GM10847 (cell line): ENCODE results near the gene SYNE1.

Source experiments
- POLR2A ChIP-seq: IDR thresholded peaks from 2 replicates; pipeline ENCODE4 v1.6.1; 2011; ENCODE audit not compliant: insufficient read length; ENCODE audit errors: extremely low read depth

SYNE1 gene

GRCh38 chr6:152099446-152100182 is 537.5 kb downstream of the SYNE1 start:
- TF ChIP-seq POLR2A: no peak

GRCh38 chr6:152098683-152099082 is 538.5 kb downstream of the SYNE1 start:
- no peak for TF ChIP-seq POLR2A

- no peak for TF ChIP-seq POLR2A
Observed at GRCh38 chr6:152096863-152097496, 540.2 kb downstream of the SYNE1 start.

GRCh38 chr6:152094992-152095592 is 542.1 kb downstream of the SYNE1 start:
- no peak for TF ChIP-seq POLR2A

GRCh38 chr6:152094276-152094675 is 542.9 kb downstream of the SYNE1 start:
- no peak for TF ChIP-seq POLR2A

- no peak for TF ChIP-seq POLR2A
Observed at GRCh38 chr6:152093711-152094110, 543.5 kb downstream of the SYNE1 start.

GRCh38 chr6:152091851-152092341 is 545.3 kb downstream of the SYNE1 start:
- TF ChIP-seq POLR2A: no peak

GRCh38 chr6:152091201-152091600 is 546.0 kb downstream of the SYNE1 start:
- no peak for TF ChIP-seq POLR2A

- TF ChIP-seq POLR2A: no peak
Observed at GRCh38 chr6:152089992-152090391, 547.2 kb downstream of the SYNE1 start.

GRCh38 chr6:152087701-152088100 is 549.5 kb downstream of the SYNE1 start:
- no peak for TF ChIP-seq POLR2A

GRCh38 chr6:152087096-152087495 is 550.1 kb downstream of the SYNE1 start:
- no peak for TF ChIP-seq POLR2A

GRCh38 chr6:152086223-152086873 is 550.8 kb downstream of the SYNE1 start:
- no peak for TF ChIP-seq POLR2A

- TF ChIP-seq POLR2A: no peak
Observed at GRCh38 chr6:152085451-152085921, 551.7 kb downstream of the SYNE1 start.

- TF ChIP-seq POLR2A: no peak
Observed at GRCh38 chr6:152078804-152079203, 558.4 kb downstream of the SYNE1 start.

- TF ChIP-seq POLR2A: no peak
Observed at GRCh38 chr6:152078001-152078400, 559.2 kb downstream of the SYNE1 start.
